Hepatocyte (in vitro differentiated cells): ENCODE results near the gene ZBTB32.

Source experiments
- CTCF ChIP-seq: fragments of 200-600 bp; sonication (generic); IDR thresholded peaks from 2 replicates; pipeline ENCODE4 v1.5.1; 2016; ENCODE audit warnings: antibody characterized with exemption, mild to moderate bottlenecking; ENCODE audit not compliant: poor library complexity
- EZH2 ChIP-seq: fragments of 200-600 bp; sonication (generic); IDR thresholded peaks from 2 replicates; pipeline ENCODE4 v1.6.1; 2016; ENCODE audit warnings: antibody characterized with exemption, mild to moderate bottlenecking, borderline replicate concordance
- EZH2phosphoT487 ChIP-seq: fragments of 200-600 bp; sonication (generic); IDR thresholded peaks from one replicate; pipeline ENCODE4 v1.6.1; 2018; ENCODE audit warnings: antibody characterized with exemption, mild to moderate bottlenecking, low read depth, moderate library complexity; ENCODE audit not compliant: unreplicated experiment, severe bottlenecking

DNA sequence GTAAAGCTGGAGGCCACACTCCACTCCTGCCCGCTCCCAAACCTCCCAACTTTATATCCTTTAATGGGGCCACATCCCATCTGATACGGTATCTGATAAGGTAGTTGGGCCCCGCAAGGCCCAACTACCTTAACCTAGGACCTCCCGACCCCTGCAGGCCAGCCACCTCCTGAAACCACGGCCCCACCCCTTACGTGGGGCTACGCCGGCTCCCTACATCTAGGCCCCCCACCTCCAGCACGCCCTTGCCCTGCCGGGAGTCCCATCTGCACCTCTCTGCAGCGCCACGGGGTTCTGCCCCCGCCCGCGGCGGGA lies 35.7 kb downstream of the ZBTB32 start:
- no peak for TF ChIP-seq CTCF
- TF ChIP-seq EZH2phosphoT487, result no peak
- no peak for TF ChIP-seq EZH2
